ENCODE data around the gene NELL1.

The NELL1 gene

GRCh38 chr11:21447871-21448270 lies 778.5 kb downstream of the NELL1 start:
- CTCF ChIA-PET, result no interaction called here
- no peak for TF ChIP-seq ZNF384 (IDR thresholded peaks at IDR 0.05)
- TF ChIP-seq TARDBP (IDR thresholded peaks at IDR 0.05), result no peak
- TF ChIP-seq BHLHE40 (IDR thresholded peaks at IDR 0.05; ENCODE audit: borderline replicate concordance), result no peak
- no peak for TF ChIP-seq PKNOX1 (IDR thresholded peaks at IDR 0.05)
- no peak for TF ChIP-seq SUZ12 (IDR thresholded peaks at IDR 0.05)
- no peak for TF ChIP-seq CTBP1 (IDR thresholded peaks at IDR 0.05; ENCODE audit: borderline replicate concordance)
- no peak for TF ChIP-seq NFRKB (IDR thresholded peaks at IDR 0.05)
- no peak for TF ChIP-seq HDGF (IDR thresholded peaks at IDR 0.05; ENCODE audit: borderline replicate concordance)
- no peak for TF ChIP-seq LEF1 (IDR thresholded peaks at IDR 0.05; ENCODE audit: borderline replicate concordance)
- TF ChIP-seq FOXM1 (IDR thresholded peaks at IDR 0.05; ENCODE audit: borderline replicate concordance), result no peak
- no peak for TF ChIP-seq FOXK2 (IDR thresholded peaks at IDR 0.05)
- TF ChIP-seq SP1 (IDR thresholded peaks at IDR 0.05), result no peak
- no peak for TF ChIP-seq ARNT (IDR thresholded peaks at IDR 0.05)
- POLR2A ChIA-PET, result no interaction called here
- DNase-seq (ENCODE audit: extremely low spot score), result no peak

DNA sequence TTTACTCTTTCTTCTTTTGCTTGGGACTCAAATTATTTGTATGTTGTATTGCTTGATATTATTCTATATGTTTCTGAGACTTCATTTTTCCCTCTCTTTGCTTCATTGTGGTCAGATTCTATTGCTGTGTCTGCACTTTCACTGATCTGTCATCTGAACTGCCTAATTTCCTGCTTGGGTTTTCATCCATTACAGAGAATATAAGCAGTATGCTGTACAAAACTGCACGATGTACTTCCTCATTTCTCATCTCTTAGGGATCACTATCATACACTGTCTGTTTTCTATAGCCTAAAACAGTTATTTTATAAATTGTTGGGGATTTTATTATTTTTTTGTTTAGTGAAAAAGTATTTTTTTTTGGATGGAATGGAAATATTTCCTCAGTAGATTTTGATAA lies 786.8 kb downstream of the NELL1 start:
- no peak for DNase-seq (ENCODE audit: extremely low spot score)
- POLR2A ChIA-PET, result no interaction called here
- TF ChIP-seq CTBP1 (IDR thresholded peaks at IDR 0.05; ENCODE audit: borderline replicate concordance), result no peak
- no peak for TF ChIP-seq PKNOX1 (IDR thresholded peaks at IDR 0.05)
- TF ChIP-seq LEF1 (IDR thresholded peaks at IDR 0.05; ENCODE audit: borderline replicate concordance), result no peak
- no peak for TF ChIP-seq L3MBTL2 (conservative IDR thresholded peaks at IDR 0.05)
- no peak for TF ChIP-seq ZNF384 (IDR thresholded peaks at IDR 0.05)
- TF ChIP-seq ELF4 (IDR thresholded peaks at IDR 0.05), result no peak
- no peak for TF ChIP-seq SUZ12 (IDR thresholded peaks at IDR 0.05)
- TF ChIP-seq TARDBP (IDR thresholded peaks at IDR 0.05), result no peak
- TF ChIP-seq BHLHE40 (IDR thresholded peaks at IDR 0.05; ENCODE audit: borderline replicate concordance), result no peak
- TF ChIP-seq SP1 (IDR thresholded peaks at IDR 0.05), result no peak
- TF ChIP-seq FOXA1 (IDR thresholded peaks at IDR 0.05), result no peak
- TF ChIP-seq FOXM1 (IDR thresholded peaks at IDR 0.05; ENCODE audit: borderline replicate concordance), result no peak
- TF ChIP-seq FOXK2 (IDR thresholded peaks at IDR 0.05), result no peak
- TF ChIP-seq NFRKB (IDR thresholded peaks at IDR 0.05), result no peak
- no peak for TF ChIP-seq HDGF (IDR thresholded peaks at IDR 0.05; ENCODE audit: borderline replicate concordance)
- TF ChIP-seq ARNT (IDR thresholded peaks at IDR 0.05), result no peak
- CTCF ChIA-PET, result no interaction called here

GRCh38 chr11:21460082-21460481 lies 790.7 kb downstream of the NELL1 start:
- TF ChIP-seq PKNOX1 (IDR thresholded peaks at IDR 0.05) (no peak), FOXK2 (IDR thresholded peaks at IDR 0.05) (no peak), ELF4 (IDR thresholded peaks at IDR 0.05) (no peak), HDGF (IDR thresholded peaks at IDR 0.05; ENCODE audit: borderline replicate concordance) (no peak), CTBP1 (IDR thresholded peaks at IDR 0.05; ENCODE audit: borderline replicate concordance) (no peak), NFRKB (IDR thresholded peaks at IDR 0.05) (no peak), TARDBP (IDR thresholded peaks at IDR 0.05) (no peak), FOXA1 (IDR thresholded peaks at IDR 0.05) (no peak), ARNT (IDR thresholded peaks at IDR 0.05) (no peak), FOXM1 (IDR thresholded peaks at IDR 0.05; ENCODE audit: borderline replicate concordance) (no peak), ZNF384 (IDR thresholded peaks at IDR 0.05) (no peak)
- POLR2A ChIA-PET, result no interaction called here
- DNase-seq (ENCODE audit: extremely low spot score), result no peak
- CTCF ChIA-PET, result no interaction called here

DNA sequence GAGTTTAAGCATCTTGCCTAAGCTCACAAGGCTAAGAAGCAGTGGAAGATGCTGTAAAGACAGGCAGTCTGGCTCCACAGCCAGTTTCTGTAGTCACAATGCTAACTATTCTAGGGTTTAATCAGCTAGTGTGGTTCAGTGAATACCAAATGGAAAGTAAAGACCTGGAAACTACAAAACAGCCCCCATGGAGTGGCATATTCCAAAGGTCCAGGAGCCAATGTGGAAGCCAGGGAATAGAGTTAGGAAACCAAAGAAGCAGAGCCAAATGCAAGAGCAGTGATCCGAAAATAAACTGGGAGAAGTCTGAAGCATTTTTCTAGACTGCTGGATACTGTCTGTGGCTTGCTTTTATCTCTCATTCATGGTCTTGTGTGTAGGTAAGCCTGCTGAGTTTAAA lies 792.3 kb downstream of the NELL1 start:
- no peak for TF ChIP-seq ELF4 (IDR thresholded peaks at IDR 0.05)
- TF ChIP-seq LEF1 (IDR thresholded peaks at IDR 0.05; ENCODE audit: borderline replicate concordance), result no peak
- no peak for TF ChIP-seq PKNOX1 (IDR thresholded peaks at IDR 0.05)
- TF ChIP-seq ARNT (IDR thresholded peaks at IDR 0.05), result no peak
- TF ChIP-seq CTBP1 (IDR thresholded peaks at IDR 0.05; ENCODE audit: borderline replicate concordance), result no peak
- TF ChIP-seq BHLHE40 (IDR thresholded peaks at IDR 0.05; ENCODE audit: borderline replicate concordance), result no peak
- TF ChIP-seq NFRKB (IDR thresholded peaks at IDR 0.05), result no peak
- TF ChIP-seq FOXK2 (IDR thresholded peaks at IDR 0.05), result no peak
- no peak for TF ChIP-seq SP1 (IDR thresholded peaks at IDR 0.05)
- TF ChIP-seq TARDBP (IDR thresholded peaks at IDR 0.05), result no peak
- TF ChIP-seq SUZ12 (IDR thresholded peaks at IDR 0.05), result no peak
- no peak for TF ChIP-seq HDGF (IDR thresholded peaks at IDR 0.05; ENCODE audit: borderline replicate concordance)
- TF ChIP-seq FOXA1 (IDR thresholded peaks at IDR 0.05), result no peak
- no peak for TF ChIP-seq L3MBTL2 (conservative IDR thresholded peaks at IDR 0.05)
- no peak for TF ChIP-seq ZNF384 (IDR thresholded peaks at IDR 0.05)
- no peak for TF ChIP-seq FOXM1 (IDR thresholded peaks at IDR 0.05; ENCODE audit: borderline replicate concordance)
- CTCF ChIA-PET, result no interaction called here
- POLR2A ChIA-PET, result no interaction called here
- no peak for DNase-seq (ENCODE audit: extremely low spot score)

- no peak for TF ChIP-seq FOXA1 (IDR thresholded peaks at IDR 0.05)
- no peak for TF ChIP-seq SUZ12 (IDR thresholded peaks at IDR 0.05)
- TF ChIP-seq ELF4 (IDR thresholded peaks at IDR 0.05), result no peak
- TF ChIP-seq NFRKB (IDR thresholded peaks at IDR 0.05), result no peak
- TF ChIP-seq CTBP1 (IDR thresholded peaks at IDR 0.05; ENCODE audit: borderline replicate concordance), result no peak
- no peak for TF ChIP-seq L3MBTL2 (conservative IDR thresholded peaks at IDR 0.05)
- no peak for TF ChIP-seq HDGF (IDR thresholded peaks at IDR 0.05; ENCODE audit: borderline replicate concordance)
- no peak for TF ChIP-seq TARDBP (IDR thresholded peaks at IDR 0.05)
- TF ChIP-seq FOXK2 (IDR thresholded peaks at IDR 0.05), result no peak
- no peak for TF ChIP-seq PKNOX1 (IDR thresholded peaks at IDR 0.05)
- TF ChIP-seq BHLHE40 (IDR thresholded peaks at IDR 0.05; ENCODE audit: borderline replicate concordance), result no peak
- TF ChIP-seq SP1 (IDR thresholded peaks at IDR 0.05), result no peak
- TF ChIP-seq ZNF384 (IDR thresholded peaks at IDR 0.05), result no peak
- no peak for DNase-seq (ENCODE audit: extremely low spot score)
- CTCF ChIA-PET, result no interaction called here
- POLR2A ChIA-PET, result no interaction called here
These were observed 795.3 kb downstream of the NELL1 start for GRCh38 chr11:21464601-21465193.

Measured in HEK293T (cell line).